LNCaP clone FGC (cell line): ENCODE measurements around the gene CUBN.

Experiments
- DNase-seq: peaks from one replicate; pipeline ENCODE4 v3.0.0-alpha.2; 2011; ENCODE audit warnings: low read depth
- H3K4me3 ChIP-seq: 2 replicates; pipeline ENCODE4 v1.5.1; 2011; ENCODE audit warnings: mild to moderate bottlenecking, low read depth, low read length, control low read depth
- CTCF ChIP-seq: IDR thresholded peaks from 2 replicates; pipeline ENCODE4 v1.5.1; 2012; ENCODE audit warnings: mild to moderate bottlenecking; ENCODE audit not compliant: control insufficient read depth, insufficient read depth; ENCODE audit errors: extremely low read depth

CUBN gene

GRCh38 chr10:16948361-16948760 lies 181.2 kb downstream of the CUBN start:
- TF ChIP-seq CTCF = no peak
- H3K4me3 ChIP-seq = no peak overlapping the region
- no peak for DNase-seq

- H3K4me3 ChIP-seq = no peak overlapping the region
- DNase-seq = no peak
- TF ChIP-seq CTCF = no peak
Measured at GRCh38 chr10:16947069-16947468, 182.5 kb downstream of the CUBN start.

- no peak overlapping the region for H3K4me3 ChIP-seq
- no peak for TF ChIP-seq CTCF
- no peak for DNase-seq
Measured at GRCh38 chr10:16945593-16945992, 184.0 kb downstream of the CUBN start.

- DNase-seq = no peak
- no peak overlapping the region for H3K4me3 ChIP-seq
- TF ChIP-seq CTCF = no peak
Measured at GRCh38 chr10:16944986-16945385, 184.6 kb downstream of the CUBN start.

- no peak overlapping the region for H3K4me3 ChIP-seq
- DNase-seq = no peak
Measured at GRCh38 chr10:16944402-16944801, 185.2 kb downstream of the CUBN start.

GRCh38 chr10:16943295-16944285 lies 186.0 kb downstream of the CUBN start:
- TF ChIP-seq CTCF = peak; percentile 28; the same call in 1 of the 2 replicates
- no peak overlapping the region for H3K4me3 ChIP-seq
- DNase-seq = no peak

More at GRCh38 chr10:16944402-16944801, 185.2 kb downstream of the CUBN start:
- no peak for TF ChIP-seq CTCF
